ENCODE results near the gene ADAMTS1.

The ADAMTS1 gene

GRCh38 chr21:26813426-26813998 is 31.7 kb downstream of the ADAMTS1 start:
- no peak for DNase-seq (ENCODE audit: low spot score)

GRCh38 chr21:26812173-26812572 is 33.0 kb downstream of the ADAMTS1 start:
- DNase-seq (ENCODE audit: low spot score) = no peak

- no peak for DNase-seq (ENCODE audit: low spot score)
Measured at GRCh38 chr21:26811482-26811881, 33.7 kb downstream of the ADAMTS1 start.

- DNase-seq (ENCODE audit: low spot score) = no peak
Measured at GRCh38 chr21:26810676-26811415, 34.4 kb downstream of the ADAMTS1 start.

GRCh38 chr21:26810266-26810665 is 34.9 kb downstream of the ADAMTS1 start:
- no peak for DNase-seq (ENCODE audit: low spot score)

- DNase-seq (ENCODE audit: low spot score) = no peak
Measured at GRCh38 chr21:26809745-26810144, 35.5 kb downstream of the ADAMTS1 start.

GRCh38 chr21:26806801-26807295 is 38.4 kb downstream of the ADAMTS1 start:
- no peak for DNase-seq (ENCODE audit: low spot score)

- DNase-seq (ENCODE audit: low spot score) = no peak
Measured at GRCh38 chr21:26804895-26805609, 40.2 kb downstream of the ADAMTS1 start.

- peak; percentile 15 for DNase-seq (ENCODE audit: low spot score)
Measured at GRCh38 chr21:26801498-26801897, 43.7 kb downstream of the ADAMTS1 start.

- no peak for DNase-seq (ENCODE audit: low spot score)
Measured at GRCh38 chr21:26800970-26801431, 44.2 kb downstream of the ADAMTS1 start.

- DNase-seq (ENCODE audit: low spot score) = no peak
Measured at GRCh38 chr21:26800455-26800854, 44.8 kb downstream of the ADAMTS1 start.

- DNase-seq (ENCODE audit: low spot score) = no peak
Measured at GRCh38 chr21:26800001-26800400, 45.2 kb downstream of the ADAMTS1 start.

GRCh38 chr21:26798856-26799751 is 46.1 kb downstream of the ADAMTS1 start:
- DNase-seq (ENCODE audit: low spot score) = no peak

GRCh38 chr21:26797878-26798456 is 47.2 kb downstream of the ADAMTS1 start:
- no peak for DNase-seq (ENCODE audit: low spot score)

- DNase-seq (ENCODE audit: low spot score) = peak; percentile 66
Measured at GRCh38 chr21:26795866-26796329, 49.3 kb downstream of the ADAMTS1 start.

- DNase-seq (ENCODE audit: low spot score) = no peak
Measured at GRCh38 chr21:26795412-26795805, 49.8 kb downstream of the ADAMTS1 start.

GRCh38 chr21:26794597-26795411 is 50.4 kb downstream of the ADAMTS1 start:
- no peak for DNase-seq (ENCODE audit: low spot score)

- DNase-seq (ENCODE audit: low spot score) = no peak
Measured at GRCh38 chr21:26790296-26790695, 54.9 kb downstream of the ADAMTS1 start.

- no peak for DNase-seq (ENCODE audit: low spot score)
Measured at GRCh38 chr21:26788790-26789189, 56.4 kb downstream of the ADAMTS1 start.

Measured in AG08396 (cell line).